GM12864 (cell line): ENCODE results near the gene KRT4.

Experiments used
- DNase-seq: peaks from one replicate; pipeline ENCODE4 v3.0.0-alpha.2; 2011; ENCODE audit warnings: low read depth
- H3K4me3 ChIP-seq: 2 replicates; pipeline ENCODE4 v1.5.1; 2011; ENCODE audit warnings: mild to moderate bottlenecking, low read depth, low read length, control low read depth
- TF ChIP-seq, protein P1 (sequence below): IDR thresholded peaks from 2 replicates; pipeline ENCODE4 v1.5.1; 2011; ENCODE audit warnings: low read depth, mild to moderate bottlenecking, moderate library complexity, low read length, control low read depth, inconsistent platforms; ENCODE audit errors: missing control alignments

KRT4 gene

DNA sequence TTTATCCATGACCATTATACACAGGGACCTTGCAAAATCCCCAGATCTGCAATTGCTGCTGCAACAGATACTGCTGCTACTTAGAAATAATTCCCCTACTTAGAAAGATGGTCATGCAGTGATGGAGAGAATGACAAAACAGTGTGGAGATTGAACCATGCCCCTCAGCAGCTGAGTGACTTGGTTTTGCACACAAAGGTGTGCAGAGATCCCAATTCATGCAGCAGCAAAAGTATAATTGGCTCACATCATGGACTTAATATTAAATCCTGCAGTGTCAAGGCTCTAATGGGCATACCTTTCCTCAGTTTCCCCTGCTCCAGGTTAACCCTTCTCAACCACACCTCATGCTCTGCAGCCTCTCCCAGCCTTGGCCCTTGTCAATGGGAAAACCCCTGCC lies 37.9 kb upstream of the KRT4 start:
- no peak overlapping the region for H3K4me3 ChIP-seq
- DNase-seq, result no peak
- TF ChIP-seq, protein P1, sequence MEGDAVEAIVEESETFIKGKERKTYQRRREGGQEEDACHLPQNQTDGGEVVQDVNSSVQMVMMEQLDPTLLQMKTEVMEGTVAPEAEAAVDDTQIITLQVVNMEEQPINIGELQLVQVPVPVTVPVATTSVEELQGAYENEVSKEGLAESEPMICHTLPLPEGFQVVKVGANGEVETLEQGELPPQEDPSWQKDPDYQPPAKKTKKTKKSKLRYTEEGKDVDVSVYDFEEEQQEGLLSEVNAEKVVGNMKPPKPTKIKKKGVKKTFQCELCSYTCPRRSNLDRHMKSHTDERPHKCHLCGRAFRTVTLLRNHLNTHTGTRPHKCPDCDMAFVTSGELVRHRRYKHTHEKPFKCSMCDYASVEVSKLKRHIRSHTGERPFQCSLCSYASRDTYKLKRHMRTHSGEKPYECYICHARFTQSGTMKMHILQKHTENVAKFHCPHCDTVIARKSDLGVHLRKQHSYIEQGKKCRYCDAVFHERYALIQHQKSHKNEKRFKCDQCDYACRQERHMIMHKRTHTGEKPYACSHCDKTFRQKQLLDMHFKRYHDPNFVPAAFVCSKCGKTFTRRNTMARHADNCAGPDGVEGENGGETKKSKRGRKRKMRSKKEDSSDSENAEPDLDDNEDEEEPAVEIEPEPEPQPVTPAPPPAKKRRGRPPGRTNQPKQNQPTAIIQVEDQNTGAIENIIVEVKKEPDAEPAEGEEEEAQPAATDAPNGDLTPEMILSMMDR, result no peak

DNA sequence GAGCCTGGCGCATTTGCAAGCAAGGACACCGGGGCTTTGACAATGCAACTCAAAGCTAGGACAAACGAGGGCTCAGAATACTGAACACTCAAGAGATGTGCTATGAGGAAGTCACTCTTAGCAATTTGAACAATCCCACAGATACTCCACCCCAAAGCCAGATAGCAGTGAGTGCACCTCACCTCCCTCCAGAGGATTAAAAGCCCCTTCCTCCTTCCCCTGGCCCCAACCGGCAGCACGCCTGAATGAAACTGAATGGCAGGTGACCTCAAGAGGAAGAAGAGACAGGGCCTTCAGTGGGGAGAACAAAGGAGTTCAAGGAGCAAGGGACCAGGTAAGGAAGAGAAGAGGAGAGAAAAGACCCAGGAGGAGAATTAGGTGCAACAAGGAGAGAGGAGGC lies 36.8 kb upstream of the KRT4 start:
- DNase-seq, result no peak
- TF ChIP-seq, protein P1, result no peak
- H3K4me3 ChIP-seq, result no peak overlapping the region

DNA sequence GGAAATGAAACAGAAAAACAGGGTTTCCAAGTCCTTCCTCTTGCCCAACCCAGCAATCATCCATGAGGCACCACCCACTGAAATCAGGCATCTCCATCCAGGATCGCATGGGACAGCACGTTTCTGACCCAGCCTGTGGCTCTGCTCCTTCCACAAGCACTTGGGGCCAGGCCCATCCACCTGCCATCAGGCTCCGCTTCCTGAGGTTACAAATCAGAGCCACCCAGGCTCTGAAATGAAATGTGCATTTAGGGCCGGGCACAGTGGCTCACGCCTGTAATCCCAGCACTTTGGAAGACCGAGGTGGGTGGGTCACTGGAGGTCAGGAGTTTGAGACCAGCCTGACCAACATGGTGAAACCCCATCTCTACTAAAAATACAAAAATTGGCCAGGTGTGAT lies 35.6 kb upstream of the KRT4 start:
- TF ChIP-seq, protein P1, result no peak

DNA sequence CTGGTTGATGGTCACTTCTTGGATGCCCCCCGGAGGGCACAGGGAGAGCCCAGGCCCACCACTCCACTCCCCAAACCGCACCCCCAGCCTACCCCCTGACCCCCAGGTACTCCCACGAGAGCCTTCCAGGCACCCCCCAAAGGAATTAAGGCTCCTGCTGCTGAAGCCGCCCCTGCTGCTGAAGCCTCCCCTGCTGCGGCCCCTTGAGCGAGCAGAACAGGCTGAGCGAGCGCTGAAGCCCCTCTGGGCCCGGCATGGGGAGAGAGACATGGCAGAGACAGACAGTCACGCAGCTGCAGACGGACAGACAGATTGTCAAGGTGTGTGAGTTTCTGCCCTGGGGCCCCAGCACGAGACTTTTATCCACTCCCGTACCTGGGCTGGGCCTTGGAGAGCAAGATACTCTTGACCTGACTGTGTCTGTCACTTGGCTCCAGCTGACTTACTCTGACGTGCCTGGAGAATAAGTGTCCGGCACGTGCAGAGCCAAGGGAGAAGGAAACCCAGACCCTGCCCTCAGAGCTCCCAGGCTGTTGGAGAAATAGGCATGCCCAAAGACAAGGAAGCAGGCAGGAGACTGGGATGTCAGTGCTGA lies 34.8 kb upstream of the KRT4 start, which contains the start of gene KRT78:
Gene KRT78 (minus strand): TSS at position 334 of the 595 bp plus-strand sequence. CDS start 64 bp downstream, at position 270.
- H3K4me3 ChIP-seq, result no peak within 1 kb of the TSS
- TF ChIP-seq, protein P1, result no peak

More for the DNA sequence above, 35.6 kb upstream of the KRT4 start:
- no peak overlapping the region for H3K4me3 ChIP-seq
- no peak for DNase-seq

DNA sequence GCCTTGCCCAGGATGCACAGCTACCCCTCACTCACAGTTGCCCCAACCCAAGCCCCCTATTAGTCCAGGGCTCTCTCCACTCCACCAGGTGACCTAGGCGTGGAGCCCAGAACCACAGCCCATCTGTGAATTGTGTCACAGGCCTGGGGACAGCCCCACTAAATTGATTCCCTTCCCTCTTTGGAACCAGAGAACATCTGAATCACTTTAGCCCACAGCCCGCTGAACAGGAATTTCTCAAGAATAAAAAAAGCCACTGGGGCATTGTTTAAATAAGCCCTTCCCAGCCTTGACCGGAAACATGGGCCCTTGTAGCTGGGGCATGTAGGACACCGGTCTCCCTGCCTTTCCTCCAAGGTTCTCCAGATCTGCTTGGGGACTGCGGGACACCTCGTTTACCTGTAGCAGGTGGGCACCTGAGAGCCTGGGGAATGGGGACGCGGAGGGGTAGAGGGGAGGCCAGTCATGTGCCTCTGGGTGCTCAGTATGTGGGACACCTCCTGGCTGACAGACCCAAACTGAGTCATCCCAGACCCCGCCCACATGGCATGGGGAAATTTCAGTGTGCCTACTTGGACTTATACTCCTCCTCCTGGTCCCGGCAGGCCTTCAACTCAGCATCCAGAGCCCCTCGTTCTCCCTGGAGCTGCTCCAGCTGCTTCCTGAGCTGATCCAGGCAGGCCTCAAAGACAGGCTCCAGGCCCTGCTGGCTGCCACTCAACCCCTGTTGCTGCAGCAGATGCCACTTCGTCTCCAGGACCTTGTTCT lies 33.6 kb upstream of the KRT4 start:
- TF ChIP-seq, protein P1, result no peak
- H3K4me3 ChIP-seq, result no peak overlapping the region
- DNase-seq, result no peak

More for the DNA sequence above, 34.8 kb upstream of the KRT4 start, which contains the start of gene KRT78:
- DNase-seq, result no peak

DNA sequence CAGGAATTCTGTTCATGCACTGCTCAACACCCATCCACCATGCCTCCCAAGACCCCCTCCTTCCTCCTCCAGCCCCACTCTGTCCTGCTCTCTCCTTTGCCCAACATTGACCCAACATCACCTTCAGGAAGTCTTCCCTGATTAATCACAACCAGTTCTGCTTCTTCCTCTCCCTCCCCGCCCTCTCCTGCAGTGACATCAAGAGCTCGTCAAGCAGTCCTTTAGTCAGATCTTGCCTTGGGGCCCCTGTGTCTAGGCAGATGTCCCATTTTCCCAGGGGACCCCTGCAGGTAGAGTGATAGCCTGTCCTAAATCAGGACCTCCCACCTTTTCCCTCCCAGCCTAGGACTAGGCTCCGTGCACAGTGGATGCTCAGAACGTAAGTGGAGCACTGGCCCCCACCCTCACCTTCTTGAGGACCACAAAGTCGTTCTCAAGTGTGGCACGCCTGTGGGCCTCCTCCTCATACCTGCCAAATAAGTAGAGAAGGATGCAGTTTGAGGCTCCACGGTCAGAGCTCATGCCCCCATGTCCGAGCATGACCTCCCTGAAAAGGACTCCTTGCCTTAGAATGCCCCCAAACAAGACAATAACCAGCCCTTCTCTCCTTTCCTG lies 32.5 kb upstream of the KRT4 start:
- DNase-seq, result no peak

More for the DNA sequence above, 32.5 kb upstream of the KRT4 start:
- no peak overlapping the region for H3K4me3 ChIP-seq
- TF ChIP-seq, protein P1, result no peak
